MG63 (cell line): ENCODE data around the gene HOXD11. TPM values are rescaled to one million over a fixed set of nuclear protein-coding genes. Genes with fewer than 3 reads are reported as not detected.
A peak's percentile ranks its signal among the peaks of the same experiment; 100 is the strongest.

Source experiments
- DNase-seq: peaks from one replicate; pipeline ENCODE4 v3.0.0-alpha.2; 2020
- H3K27me3 ChIP-seq: fragments of 250-450 bp; sonication (Bioruptor Pico); 2 replicates; pipeline ENCODE4 v1.5.1; 2020; ENCODE audit warnings: mild to moderate bottlenecking, moderate library complexity
- H3K36me3 ChIP-seq: fragments of 250-450 bp; sonication (Bioruptor Pico); 2 replicates; pipeline ENCODE4 v1.5.1; 2020; ENCODE audit warnings: mild to moderate bottlenecking, moderate library complexity
- H3K4me3 ChIP-seq: fragments of 250-450 bp; sonication (Bioruptor Pico); 2 replicates; pipeline ENCODE4 v1.5.1; 2020; ENCODE audit warnings: mild to moderate bottlenecking, moderate library complexity
- H3K9me3 ChIP-seq: fragments of 250-450 bp; sonication (Bioruptor Pico); 2 replicates; pipeline ENCODE4 v1.5.1; 2020; ENCODE audit warnings: mild to moderate bottlenecking, moderate library complexity
- total RNA-seq: library from RNA; depleted of rRNA; stranded (reverse); fragments of >200 nt; shearing (Covaris generic); gene quantifications from 2 replicates; pipeline ENCODE4 v1.2.3, GENCODE V29; 2014; ENCODE audit warnings: low replicate concordance

Gene HOXD11
- total RNA-seq, 1 experiment from 2014 or later: 3.6 TPM

GRCh38 chr2:176079285-176079830, 27.7 kb upstream of the HOXD11 start:
- peak overlapping the region; percentile 40 for H3K4me3 ChIP-seq
- H3K27me3 ChIP-seq: peaks cover 69% of the 10 kb centered on the region
- no peak for DNase-seq
- peaks cover 11% of the 10 kb centered on the region for H3K9me3 ChIP-seq
- H3K36me3 ChIP-seq: no peaks in the 10 kb centered on the region

- Histone ChIP-seq H3K36me3 (no peaks in the 10 kb centered on the region), H3K4me3 (peak overlapping the region; percentile 40), H3K9me3 (peaks cover 11% of the 10 kb centered on the region), H3K27me3 (peaks cover 76% of the 10 kb centered on the region)
- DNase-seq: peak; percentile 80
Measured at GRCh38 chr2:176079831-176080539, 27.1 kb upstream of the HOXD11 start.

- Histone ChIP-seq H3K9me3 (peaks cover 11% of the 10 kb centered on the region), H3K4me3 (peak overlapping the region; percentile 40), H3K27me3 (peaks cover 83% of the 10 kb centered on the region), H3K36me3 (no peaks in the 10 kb centered on the region)
- DNase-seq: peak; percentile 75
Measured at GRCh38 chr2:176080540-176081375, 26.3 kb upstream of the HOXD11 start.

GRCh38 chr2:176081376-176081836, 25.7 kb upstream of the HOXD11 start:
- H3K36me3 ChIP-seq: no peaks in the 10 kb centered on the region
- peaks cover 89% of the 10 kb centered on the region for H3K27me3 ChIP-seq
- H3K9me3 ChIP-seq: peaks cover 11% of the 10 kb centered on the region
- H3K4me3 ChIP-seq: no peak overlapping the region
- DNase-seq: no peak

GRCh38 chr2:176081837-176082524, 25.1 kb upstream of the HOXD11 start:
- Histone ChIP-seq H3K4me3 (no peak overlapping the region), H3K36me3 (no peaks in the 10 kb centered on the region), H3K9me3 (peaks cover 11% of the 10 kb centered on the region), H3K27me3 (peaks cover 85% of the 10 kb centered on the region)
- no peak for DNase-seq

- no peaks in the 10 kb centered on the region for H3K36me3 ChIP-seq
- no peak overlapping the region for H3K4me3 ChIP-seq
- H3K9me3 ChIP-seq: peaks cover 11% of the 10 kb centered on the region
- DNase-seq: no peak
- peaks cover 80% of the 10 kb centered on the region for H3K27me3 ChIP-seq
Measured at GRCh38 chr2:176082525-176082823, 24.6 kb upstream of the HOXD11 start.

- Histone ChIP-seq H3K36me3 (no peaks in the 10 kb centered on the region), H3K27me3 (peaks cover 74% of the 10 kb centered on the region), H3K9me3 (peaks cover 11% of the 10 kb centered on the region), H3K4me3 (no peak overlapping the region)
- DNase-seq: no peak
Measured at GRCh38 chr2:176082824-176083751, 24.0 kb upstream of the HOXD11 start.

GRCh38 chr2:176083796-176084261, 23.3 kb upstream of the HOXD11 start, which contains the start of gene EVX2:
Gene EVX2, minus strand, starts transcription at chr2:176083962. Its CDS starts 186 bp downstream, at chr2:176083776.
- H3K36me3 ChIP-seq: no peaks in the 10 kb centered on the region
- peaks cover 69% of the 10 kb centered on the region for H3K27me3 ChIP-seq
- no peak for DNase-seq
- H3K9me3 ChIP-seq: peaks cover 11% of the 10 kb centered on the region
- H3K4me3 ChIP-seq: no peak within 1 kb of the TSS

- Histone ChIP-seq H3K27me3 (peaks cover 66% of the 10 kb centered on the region), H3K36me3 (no peaks in the 10 kb centered on the region), H3K9me3 (peaks cover 11% of the 10 kb centered on the region), H3K4me3 (no peak overlapping the region)
- no peak for DNase-seq
Measured at GRCh38 chr2:176084611-176085119, 22.4 kb upstream of the HOXD11 start.

GRCh38 chr2:176085120-176085788, 21.8 kb upstream of the HOXD11 start:
- Histone ChIP-seq H3K27me3 (peaks cover 72% of the 10 kb centered on the region), H3K4me3 (no peak overlapping the region; the same call in 1 of the 2 replicates), H3K36me3 (no peaks in the 10 kb centered on the region), H3K9me3 (peaks cover 11% of the 10 kb centered on the region)
- DNase-seq: no peak

- H3K27me3 ChIP-seq: peaks cover 66% of the 10 kb centered on the region
- peak overlapping the region; percentile 18 for H3K4me3 ChIP-seq
- no peak for DNase-seq
- H3K9me3 ChIP-seq: peaks cover 8% of the 10 kb centered on the region
- no peaks in the 10 kb centered on the region for H3K36me3 ChIP-seq
Measured at GRCh38 chr2:176085861-176086771, 21.0 kb upstream of the HOXD11 start.

- Histone ChIP-seq H3K36me3 (no peaks in the 10 kb centered on the region), H3K27me3 (peaks cover 52% of the 10 kb centered on the region), H3K4me3 (no peak overlapping the region), H3K9me3 (no peaks in the 10 kb centered on the region)
- no peak for DNase-seq
Measured at GRCh38 chr2:176087330-176088047, 19.6 kb upstream of the HOXD11 start.

GRCh38 chr2:176088048-176088936, 18.8 kb upstream of the HOXD11 start:
- peak; percentile 58 for DNase-seq
- no peaks in the 10 kb centered on the region for H3K36me3 ChIP-seq
- peak overlapping the region; percentile 30 for H3K4me3 ChIP-seq
- H3K27me3 ChIP-seq: peaks cover 44% of the 10 kb centered on the region
- H3K9me3 ChIP-seq: no peaks in the 10 kb centered on the region
